ENCODE results near the gene FILIP1.

Gene FILIP1

DNA sequence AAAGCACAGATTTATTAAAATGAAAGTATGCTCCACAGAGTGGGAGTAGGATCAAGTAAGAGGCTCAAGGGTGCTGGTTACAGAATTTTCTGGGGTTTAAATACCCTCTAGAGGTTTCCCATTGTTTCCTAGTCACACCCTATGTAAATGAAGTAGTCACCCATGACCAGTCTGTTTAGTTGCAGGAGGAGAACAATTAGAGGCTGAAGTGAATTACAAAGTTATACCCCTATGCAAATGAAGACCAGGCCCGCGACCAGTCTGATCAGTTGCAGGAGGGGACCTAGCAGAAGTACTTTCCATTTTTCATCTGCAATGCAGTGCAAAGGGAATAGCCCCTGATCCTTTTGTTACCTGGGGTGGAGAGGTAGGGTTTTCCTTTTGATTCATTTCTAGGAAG, 11.8 kb upstream of the FILIP1 start:
- H3K79me2 ChIP-seq (ENCODE audit: low read length): no peaks in the 10 kb centered on the region
- no peak overlapping the region for H3K9ac ChIP-seq (ENCODE audit: low read length)
- no peaks in the 10 kb centered on the region for H3K36me3 ChIP-seq (replicated peaks; ENCODE audit: low read depth, low read length)
- TF ChIP-seq EZH2phosphoT487 (IDR thresholded peaks at IDR 0.05; ENCODE audit: low read depth): no peak
- TF ChIP-seq, protein P1, sequence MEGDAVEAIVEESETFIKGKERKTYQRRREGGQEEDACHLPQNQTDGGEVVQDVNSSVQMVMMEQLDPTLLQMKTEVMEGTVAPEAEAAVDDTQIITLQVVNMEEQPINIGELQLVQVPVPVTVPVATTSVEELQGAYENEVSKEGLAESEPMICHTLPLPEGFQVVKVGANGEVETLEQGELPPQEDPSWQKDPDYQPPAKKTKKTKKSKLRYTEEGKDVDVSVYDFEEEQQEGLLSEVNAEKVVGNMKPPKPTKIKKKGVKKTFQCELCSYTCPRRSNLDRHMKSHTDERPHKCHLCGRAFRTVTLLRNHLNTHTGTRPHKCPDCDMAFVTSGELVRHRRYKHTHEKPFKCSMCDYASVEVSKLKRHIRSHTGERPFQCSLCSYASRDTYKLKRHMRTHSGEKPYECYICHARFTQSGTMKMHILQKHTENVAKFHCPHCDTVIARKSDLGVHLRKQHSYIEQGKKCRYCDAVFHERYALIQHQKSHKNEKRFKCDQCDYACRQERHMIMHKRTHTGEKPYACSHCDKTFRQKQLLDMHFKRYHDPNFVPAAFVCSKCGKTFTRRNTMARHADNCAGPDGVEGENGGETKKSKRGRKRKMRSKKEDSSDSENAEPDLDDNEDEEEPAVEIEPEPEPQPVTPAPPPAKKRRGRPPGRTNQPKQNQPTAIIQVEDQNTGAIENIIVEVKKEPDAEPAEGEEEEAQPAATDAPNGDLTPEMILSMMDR (IDR thresholded peaks at IDR 0.05; ENCODE audit: low read depth, low read length): no peak
- peaks cover 10% of the 10 kb centered on the region for H3K4me1 ChIP-seq (ENCODE audit: low read length)
- no peak overlapping the region for H2AFZ ChIP-seq (ENCODE audit: low read depth, low read length)
- H3K27me3 ChIP-seq (ENCODE audit: low read depth, low read length): no peaks in the 10 kb centered on the region
- H3K4me3 ChIP-seq (ENCODE audit: low read length): no peak overlapping the region
- no peaks in the 10 kb centered on the region for H4K20me1 ChIP-seq (ENCODE audit: insufficient read depth, low read length)
- no peak overlapping the region for H3K27ac ChIP-seq (ENCODE audit: low read length)
- H3K4me2 ChIP-seq (ENCODE audit: low read length): no peak overlapping the region
- no peaks in the 10 kb centered on the region for H3K9me3 ChIP-seq (ENCODE audit: insufficient read depth, low read length)

DNA sequence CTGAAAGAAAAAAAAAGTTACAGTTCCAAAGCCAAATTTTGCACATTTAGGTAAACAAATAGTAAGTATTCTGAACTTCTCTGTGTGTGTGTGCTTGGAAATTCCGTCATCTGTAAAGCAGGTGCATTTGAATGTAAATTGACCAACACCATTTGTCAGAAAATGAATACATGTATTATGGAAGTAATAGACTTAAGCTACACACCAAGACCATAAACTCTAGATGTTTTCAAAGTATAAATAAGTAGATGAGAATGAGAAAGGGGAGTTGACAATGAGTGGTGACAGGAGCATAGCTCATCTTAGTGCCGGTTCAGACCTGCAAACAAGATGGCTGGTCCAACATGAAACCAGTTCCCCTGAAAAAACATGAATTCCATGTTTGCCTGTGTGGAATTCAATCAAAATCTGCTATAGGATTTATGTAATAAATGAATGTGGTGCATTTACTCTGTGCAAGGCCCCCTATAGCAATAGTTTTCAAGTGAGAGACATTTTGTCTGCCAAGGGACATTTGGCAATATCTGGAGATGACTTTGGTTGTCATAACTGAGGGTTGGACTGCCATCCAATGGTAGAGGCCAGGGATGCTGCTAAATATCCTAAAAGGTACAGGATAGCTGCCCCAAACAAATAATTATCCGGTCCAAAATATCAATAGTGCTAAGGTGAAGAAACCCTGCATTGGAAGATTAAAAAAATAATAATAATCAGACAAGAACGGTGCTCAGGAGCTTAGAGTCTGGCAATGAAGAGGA, 11.0 kb upstream of the FILIP1 start:
- no peaks in the 10 kb centered on the region for H3K79me2 ChIP-seq (ENCODE audit: low read length)
- H3K27me3 ChIP-seq (ENCODE audit: low read depth, low read length): no peaks in the 10 kb centered on the region
- H4K20me1 ChIP-seq (ENCODE audit: insufficient read depth, low read length): no peaks in the 10 kb centered on the region
- peak overlapping the region; percentile 7 for H3K4me2 ChIP-seq (ENCODE audit: low read length)
- no peaks in the 10 kb centered on the region for H3K36me3 ChIP-seq (replicated peaks; ENCODE audit: low read depth, low read length)
- no peak for TF ChIP-seq EZH2phosphoT487 (IDR thresholded peaks at IDR 0.05; ENCODE audit: low read depth)
- TF ChIP-seq, protein P1 (IDR thresholded peaks at IDR 0.05; ENCODE audit: low read depth, low read length): peak; percentile 65
- peaks cover 10% of the 10 kb centered on the region for H3K4me1 ChIP-seq (ENCODE audit: low read length)
- H3K27ac ChIP-seq (ENCODE audit: low read length): no peak overlapping the region
- no peak overlapping the region for H3K9ac ChIP-seq (ENCODE audit: low read length)
- no peak overlapping the region for H3K4me3 ChIP-seq (ENCODE audit: low read length)
- peak overlapping the region; percentile 72 for H2AFZ ChIP-seq (ENCODE audit: low read depth, low read length)
- no peaks in the 10 kb centered on the region for H3K9me3 ChIP-seq (ENCODE audit: insufficient read depth, low read length)

DNA sequence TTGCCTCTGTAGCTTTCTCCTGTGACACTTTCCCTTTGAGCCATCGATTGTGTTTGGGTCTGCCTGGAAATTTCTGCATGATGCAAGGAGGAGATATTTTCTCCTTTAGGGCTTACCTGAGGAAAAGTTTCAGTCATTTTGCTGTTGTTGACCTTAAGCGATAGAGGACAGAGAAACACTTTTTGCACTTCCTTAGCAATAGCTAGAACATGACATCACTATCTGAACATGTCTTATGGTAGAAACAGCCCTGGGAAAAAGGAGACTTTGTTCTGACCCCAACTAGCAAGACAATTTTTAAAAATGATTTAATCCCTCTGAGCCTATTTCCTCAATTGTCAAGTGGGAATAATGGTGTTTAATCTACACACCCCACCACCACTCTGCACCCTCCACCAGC, 9.7 kb upstream of the FILIP1 start:
- no peak for TF ChIP-seq EZH2phosphoT487 (IDR thresholded peaks at IDR 0.05; ENCODE audit: low read depth)
- TF ChIP-seq, protein P1 (IDR thresholded peaks at IDR 0.05; ENCODE audit: low read depth, low read length): no peak
- no peaks in the 10 kb centered on the region for H3K36me3 ChIP-seq (replicated peaks; ENCODE audit: low read depth, low read length)
- no peak overlapping the region for H3K27ac ChIP-seq (ENCODE audit: low read length)

DNA sequence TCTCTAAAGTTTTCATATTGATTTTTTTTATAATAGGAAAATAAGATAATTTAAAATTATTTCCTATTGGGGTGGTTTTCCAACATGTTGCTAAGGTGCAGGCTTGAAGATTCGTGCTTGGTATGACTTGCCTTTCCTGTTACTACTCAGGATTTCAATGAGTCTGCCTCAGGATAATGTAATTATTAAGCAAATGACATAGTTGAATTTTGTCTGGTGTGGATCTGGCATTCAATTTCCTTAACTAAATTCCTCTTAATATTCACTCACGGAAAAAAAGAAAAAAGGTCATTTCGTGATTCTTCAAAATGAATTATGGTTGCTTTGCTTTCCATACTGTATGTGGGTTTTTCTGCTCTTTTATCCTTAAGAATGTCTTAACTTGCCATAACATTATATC, 9.3 kb upstream of the FILIP1 start:
- peaks cover 10% of the 10 kb centered on the region for H3K4me1 ChIP-seq (ENCODE audit: low read length)
- TF ChIP-seq EZH2phosphoT487 (IDR thresholded peaks at IDR 0.05; ENCODE audit: low read depth): no peak
- TF ChIP-seq, protein P1 (IDR thresholded peaks at IDR 0.05; ENCODE audit: low read depth, low read length): no peak
- no peak overlapping the region for H3K4me2 ChIP-seq (ENCODE audit: low read length)
- H3K9me3 ChIP-seq (ENCODE audit: insufficient read depth, low read length): no peaks in the 10 kb centered on the region
- no peaks in the 10 kb centered on the region for H3K79me2 ChIP-seq (ENCODE audit: low read length)
- H3K27ac ChIP-seq (ENCODE audit: low read length): no peak overlapping the region
- no peaks in the 10 kb centered on the region for H3K36me3 ChIP-seq (replicated peaks; ENCODE audit: low read depth, low read length)
- no peak overlapping the region for H2AFZ ChIP-seq (ENCODE audit: low read depth, low read length)
- H3K4me3 ChIP-seq (ENCODE audit: low read length): no peak overlapping the region
- H4K20me1 ChIP-seq (ENCODE audit: insufficient read depth, low read length): no peaks in the 10 kb centered on the region
- H3K27me3 ChIP-seq (ENCODE audit: low read depth, low read length): no peaks in the 10 kb centered on the region
- no peak overlapping the region for H3K9ac ChIP-seq (ENCODE audit: low read length)

More for the DNA sequence above, 9.7 kb upstream of the FILIP1 start:
- no peak overlapping the region for H2AFZ ChIP-seq (ENCODE audit: low read depth, low read length)
- H3K27me3 ChIP-seq (ENCODE audit: low read depth, low read length): no peaks in the 10 kb centered on the region
- no peaks in the 10 kb centered on the region for H3K9me3 ChIP-seq (ENCODE audit: insufficient read depth, low read length)
- no peaks in the 10 kb centered on the region for H4K20me1 ChIP-seq (ENCODE audit: insufficient read depth, low read length)
- no peaks in the 10 kb centered on the region for H3K79me2 ChIP-seq (ENCODE audit: low read length)
- no peak overlapping the region for H3K4me3 ChIP-seq (ENCODE audit: low read length)
- H3K9ac ChIP-seq (ENCODE audit: low read length): no peak overlapping the region
- peaks cover 10% of the 10 kb centered on the region for H3K4me1 ChIP-seq (ENCODE audit: low read length)
- H3K4me2 ChIP-seq (ENCODE audit: low read length): no peak overlapping the region

All from OCI-LY3 (cell line).